ENCODE results near the gene ACOXL. TPM values are rescaled to one million over a fixed set of nuclear protein-coding genes. Genes with fewer than 3 reads are reported as not detected.
"Not testable (repeated sequence)": the region's sequence is repeated elsewhere in the genome, so short reads cannot be mapped to it uniquely, and the experiment has no call there.

Gene ACOXL
- total and polyA plus RNA-seq, 9 donors = 0.08 to 0.56 (median 0.19) TPM

DNA sequence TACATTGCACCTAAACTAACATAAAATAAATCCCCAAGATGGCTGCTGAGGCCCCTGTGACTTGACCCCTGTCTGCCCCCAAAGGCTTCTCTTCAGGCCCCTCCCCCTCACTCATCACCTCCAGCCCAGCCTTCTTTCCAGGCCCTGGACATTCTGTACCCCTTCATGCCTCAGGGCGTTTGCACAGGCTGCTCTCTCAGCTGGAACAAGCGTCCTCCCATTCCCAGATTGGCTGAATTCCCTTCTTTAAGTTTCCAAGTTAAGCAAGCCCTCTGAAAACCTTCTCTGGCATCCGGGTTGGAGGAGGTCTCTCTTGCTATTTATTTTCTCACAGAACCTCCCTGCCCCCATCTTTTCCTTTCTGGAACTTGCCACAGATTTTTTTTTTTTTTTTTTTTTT lies 223.2 kb downstream of the ACOXL start:
- Histone ChIP-seq H3K27ac (ENCODE audit: low read length) (no peak overlapping the region), H3K27me3 (ENCODE audit: control insufficient read depth, insufficient read depth, low read length) (no peaks in the 10 kb centered on the region), H3K4me1 (ENCODE audit: control insufficient read depth, insufficient read depth, low read length) (no peaks in the 10 kb centered on the region), H3K36me3 (ENCODE audit: control insufficient read depth, insufficient read depth, low read length) (no peaks in the 10 kb centered on the region), H3K4me3 (ENCODE audit: low read length) (no peak overlapping the region), H3K9me3 (replicated peaks; ENCODE audit: control insufficient read depth, low read depth, low read length) (no peaks in the 10 kb centered on the region)
- 40% methylated on average over 1 of the region's 3 CpGs for WGBS (ENCODE audit: insufficient coverage)
- DNase-seq = no peak

DNA sequence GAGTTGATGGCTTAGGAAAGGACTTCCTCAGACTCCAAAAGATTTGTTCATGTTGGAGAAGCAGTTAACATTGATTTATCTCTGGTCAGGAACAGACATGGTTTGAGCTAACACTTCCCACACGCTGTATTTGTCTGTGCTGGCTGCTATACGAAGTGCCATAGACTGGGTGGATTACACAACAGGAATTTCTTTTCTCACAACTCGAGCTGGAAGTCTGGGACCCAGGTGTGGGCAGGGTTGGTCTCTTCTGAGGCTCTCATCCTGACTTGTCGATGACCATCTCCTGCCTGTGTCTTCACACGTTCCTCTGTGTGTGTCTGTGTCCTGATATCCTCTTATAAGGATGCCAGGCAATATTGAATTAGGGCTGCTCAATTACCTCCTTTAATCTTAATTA lies 224.9 kb downstream of the ACOXL start:
- H3K9me3 ChIP-seq (replicated peaks; ENCODE audit: control insufficient read depth, low read depth, low read length) = no peaks in the 10 kb centered on the region
- no peaks in the 10 kb centered on the region for H3K4me1 ChIP-seq (ENCODE audit: control insufficient read depth, insufficient read depth, low read length)
- no peak overlapping the region for H3K27ac ChIP-seq (ENCODE audit: low read length)
- no CpG with 5 or more reads among the region's 5 CpGs for WGBS (ENCODE audit: insufficient coverage)
- no peaks in the 10 kb centered on the region for H3K27me3 ChIP-seq (ENCODE audit: control insufficient read depth, insufficient read depth, low read length)
- no peak overlapping the region for H3K4me3 ChIP-seq (ENCODE audit: low read length)
- no peak for DNase-seq
- no peaks in the 10 kb centered on the region for H3K36me3 ChIP-seq (ENCODE audit: control insufficient read depth, insufficient read depth, low read length)

DNA sequence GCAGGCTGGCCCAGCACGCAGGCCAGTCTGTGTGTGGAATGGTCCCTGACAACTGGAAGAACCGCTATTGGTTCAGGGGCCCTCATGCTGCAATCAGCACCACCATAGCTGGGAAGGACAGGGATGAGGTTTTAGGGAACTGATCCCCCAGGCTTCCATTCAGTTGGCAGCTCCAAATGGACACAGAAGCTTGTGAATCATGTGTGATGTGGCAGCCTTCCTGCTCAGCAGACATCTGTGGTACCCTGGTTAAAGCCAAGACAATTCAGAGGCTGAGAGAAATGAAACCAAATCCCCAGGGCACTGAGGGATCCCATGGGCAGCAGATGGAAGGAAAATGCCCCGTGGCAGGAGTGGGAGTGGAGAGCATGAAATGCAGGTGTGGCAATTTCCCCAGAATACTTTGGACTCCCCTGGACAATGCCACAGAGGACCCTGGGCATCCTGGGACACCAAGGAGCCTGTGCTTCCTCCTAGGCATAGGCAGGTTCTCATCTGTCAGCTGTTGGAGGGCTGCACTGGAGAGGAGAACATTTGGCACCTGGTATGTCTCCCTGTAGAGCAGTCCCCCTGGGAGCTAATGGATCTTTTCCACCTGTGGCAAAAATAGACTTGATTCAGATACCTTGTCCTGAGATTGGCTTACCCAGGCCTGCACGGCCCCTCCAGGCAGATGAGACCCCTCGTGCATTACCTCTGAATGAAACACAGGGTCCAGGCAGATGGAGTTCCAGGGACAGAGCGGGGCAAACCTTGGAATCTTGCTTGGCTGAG lies 226.2 kb downstream of the ACOXL start:
- 86% methylated on average over 6 of the region's 6 CpGs for WGBS (ENCODE audit: insufficient coverage)
- Histone ChIP-seq H3K9me3 (replicated peaks; ENCODE audit: control insufficient read depth, low read depth, low read length) (no peaks in the 10 kb centered on the region), H3K4me3 (ENCODE audit: low read length) (no peak overlapping the region), H3K27ac (ENCODE audit: low read length) (no peak overlapping the region), H3K4me1 (ENCODE audit: control insufficient read depth, insufficient read depth, low read length) (no peaks in the 10 kb centered on the region), H3K36me3 (ENCODE audit: control insufficient read depth, insufficient read depth, low read length) (no peaks in the 10 kb centered on the region), H3K27me3 (ENCODE audit: control insufficient read depth, insufficient read depth, low read length) (no peaks in the 10 kb centered on the region)
- DNase-seq = no peak

DNA sequence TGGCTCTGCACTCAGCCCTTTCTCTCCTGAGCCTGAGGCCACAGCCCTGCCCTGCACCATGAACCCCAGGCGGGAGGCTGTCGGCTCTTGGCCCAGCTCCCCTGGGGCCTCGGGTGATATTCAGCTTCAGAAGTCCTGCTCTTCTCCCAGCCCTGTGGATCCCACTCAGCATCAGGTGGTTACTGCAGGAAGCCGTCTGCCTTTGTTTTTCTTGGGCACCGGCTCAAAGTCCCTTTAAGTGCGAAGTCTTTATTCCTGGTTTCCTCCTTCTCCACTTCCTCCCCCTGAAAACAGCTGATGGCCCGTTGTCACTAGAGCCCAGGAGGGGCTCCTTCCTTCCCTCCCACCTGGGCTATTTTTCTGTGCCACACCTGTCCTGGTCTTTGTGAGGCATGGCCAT lies 226.8 kb downstream of the ACOXL start:
- Histone ChIP-seq H3K27me3 (ENCODE audit: control insufficient read depth, insufficient read depth, low read length) (no peaks in the 10 kb centered on the region), H3K27ac (ENCODE audit: low read length) (no peak overlapping the region), H3K9me3 (replicated peaks; ENCODE audit: control insufficient read depth, low read depth, low read length) (no peaks in the 10 kb centered on the region), H3K4me3 (ENCODE audit: low read length) (no peak overlapping the region), H3K4me1 (ENCODE audit: control insufficient read depth, insufficient read depth, low read length) (no peaks in the 10 kb centered on the region), H3K36me3 (ENCODE audit: control insufficient read depth, insufficient read depth, low read length) (no peaks in the 10 kb centered on the region)
- 79% methylated on average over 7 of the region's 7 CpGs for WGBS (ENCODE audit: insufficient coverage)
- no peak for DNase-seq

DNA sequence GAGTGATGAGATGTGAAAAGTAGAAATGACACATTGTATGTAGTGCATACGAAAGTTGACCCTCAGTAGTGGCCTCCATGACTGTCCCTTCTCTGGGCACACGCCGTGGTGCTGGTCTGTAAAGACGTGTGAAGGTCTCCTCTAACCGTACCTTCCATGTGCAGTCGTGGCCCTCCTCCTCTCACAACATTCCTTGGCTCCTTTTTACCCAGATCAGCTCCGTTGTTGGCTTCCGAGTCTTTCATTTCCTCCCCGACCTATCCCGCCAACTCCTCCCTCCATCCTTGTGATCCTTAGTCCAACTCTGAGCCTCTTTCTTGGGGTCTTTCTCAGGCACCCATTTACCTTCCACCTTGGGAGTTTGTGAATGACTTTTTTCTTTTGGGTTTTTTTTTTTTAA lies 227.9 kb downstream of the ACOXL start:
- Histone ChIP-seq H3K27me3 (ENCODE audit: control insufficient read depth, insufficient read depth, low read length) (no peaks in the 10 kb centered on the region), H3K4me3 (ENCODE audit: low read length) (no peak overlapping the region), H3K4me1 (ENCODE audit: control insufficient read depth, insufficient read depth, low read length) (no peaks in the 10 kb centered on the region), H3K27ac (ENCODE audit: low read length) (no peak overlapping the region), H3K36me3 (ENCODE audit: control insufficient read depth, insufficient read depth, low read length) (no peaks in the 10 kb centered on the region), H3K9me3 (replicated peaks; ENCODE audit: control insufficient read depth, low read depth, low read length) (no peaks in the 10 kb centered on the region)
- 66% methylated on average over 6 of the region's 10 CpGs for WGBS (ENCODE audit: insufficient coverage)
- no peak for DNase-seq

DNA sequence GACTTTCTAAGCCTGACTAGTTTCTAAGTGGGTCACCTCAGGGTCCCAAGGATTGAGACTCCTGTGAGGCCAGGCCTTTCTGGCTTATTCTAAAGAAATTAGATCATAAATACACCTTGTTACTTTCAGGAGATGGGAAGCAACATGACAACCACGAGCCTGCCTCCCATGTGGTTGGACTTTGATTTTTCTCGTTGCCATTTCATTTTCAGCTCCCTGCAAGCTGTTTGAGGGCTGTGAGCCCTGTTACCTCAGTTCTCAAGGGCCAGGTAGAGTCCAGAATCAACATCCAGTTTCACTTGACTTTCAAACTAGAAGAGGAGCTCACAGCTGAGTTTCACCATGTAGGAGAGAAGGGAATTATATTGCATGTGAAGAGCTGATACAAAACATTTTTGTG lies 228.6 kb downstream of the ACOXL start:
- no peaks in the 10 kb centered on the region for H3K27me3 ChIP-seq (ENCODE audit: control insufficient read depth, insufficient read depth, low read length)

DNA sequence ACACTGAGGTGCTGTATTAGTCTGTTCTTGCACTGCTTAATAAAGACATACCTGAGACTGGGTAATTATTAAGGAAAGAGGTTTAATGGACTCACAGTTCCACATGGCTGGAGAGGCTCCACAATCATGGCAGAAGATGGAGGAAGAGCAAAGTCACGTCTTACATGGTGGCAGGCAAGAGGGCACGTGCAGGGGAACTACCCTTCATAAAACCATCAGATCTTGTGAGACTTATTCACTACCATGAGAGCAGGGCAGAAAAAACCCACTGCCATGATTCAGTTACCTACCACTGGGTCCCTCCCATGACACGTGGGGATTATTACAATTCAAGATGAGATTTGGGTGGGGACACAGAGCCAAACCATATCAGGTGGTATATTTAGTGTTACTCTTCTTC lies 229.3 kb downstream of the ACOXL start:
- H3K27me3 ChIP-seq (ENCODE audit: control insufficient read depth, insufficient read depth, low read length); H3K4me3 ChIP-seq (ENCODE audit: low read length); H3K27ac ChIP-seq (ENCODE audit: low read length); DNase-seq; H3K4me1 ChIP-seq (ENCODE audit: control insufficient read depth, insufficient read depth, low read length); H3K9me3 ChIP-seq (replicated peaks; ENCODE audit: control insufficient read depth, low read depth, low read length); H3K36me3 ChIP-seq (ENCODE audit: control insufficient read depth, insufficient read depth, low read length): not testable (repeated sequence)
- WGBS (ENCODE audit: insufficient coverage) = no CpG with 5 or more reads among the region's 3 CpGs

More for the DNA sequence above, 228.6 kb downstream of the ACOXL start:
- Histone ChIP-seq H3K4me3 (ENCODE audit: low read length) (no peak overlapping the region), H3K27ac (ENCODE audit: low read length) (no peak overlapping the region), H3K9me3 (replicated peaks; ENCODE audit: control insufficient read depth, low read depth, low read length) (no peaks in the 10 kb centered on the region), H3K36me3 (ENCODE audit: control insufficient read depth, insufficient read depth, low read length) (no peaks in the 10 kb centered on the region), H3K4me1 (ENCODE audit: control insufficient read depth, insufficient read depth, low read length) (no peaks in the 10 kb centered on the region)
- 69% methylated on average over 2 of the region's 2 CpGs for WGBS (ENCODE audit: insufficient coverage)
- DNase-seq = no peak

DNA sequence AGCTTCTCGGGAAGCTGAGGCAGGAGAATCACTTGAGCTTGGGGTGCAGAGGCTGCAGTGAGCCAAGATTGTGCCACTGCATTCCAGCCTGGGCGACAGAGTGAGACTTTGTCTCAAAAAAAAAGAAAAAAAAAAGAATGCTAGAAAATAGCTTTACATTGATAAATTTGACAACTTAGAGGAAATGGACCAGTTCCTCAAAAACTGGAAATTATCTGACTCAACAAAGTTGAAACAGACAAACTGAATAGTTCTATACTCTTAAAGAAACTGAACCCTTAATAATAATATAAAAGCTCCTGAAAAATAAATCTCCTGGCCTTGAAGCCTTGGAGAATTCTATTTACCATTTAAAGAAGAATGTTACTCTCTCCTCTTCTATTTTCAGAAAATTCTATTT lies 237.3 kb downstream of the ACOXL start:
- WGBS (ENCODE audit: insufficient coverage) = 80% methylated on average over 1 of the region's 2 CpGs

DNA sequence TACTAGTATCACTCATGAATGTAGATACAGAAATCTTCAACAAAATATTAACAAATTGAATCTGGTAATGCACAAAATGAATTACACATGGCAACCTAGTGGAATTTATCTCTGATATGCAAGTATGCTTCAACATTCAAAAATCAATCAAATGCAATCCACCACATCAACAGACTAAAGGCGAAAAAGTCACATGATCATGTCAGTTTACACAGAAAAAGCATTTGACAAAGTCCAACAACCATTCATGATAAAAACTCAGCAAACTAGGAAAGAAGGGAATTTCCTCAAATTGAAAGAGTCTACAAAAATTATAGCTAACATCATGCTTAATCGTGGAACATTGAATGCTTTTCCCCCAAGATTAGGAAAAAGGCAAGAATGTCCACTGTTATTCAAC lies 237.8 kb downstream of the ACOXL start:
- H3K4me3 ChIP-seq (ENCODE audit: low read length) = no peak overlapping the region
- no CpG with 5 or more reads among the region's 2 CpGs for WGBS (ENCODE audit: insufficient coverage)
- no peaks in the 10 kb centered on the region for H3K36me3 ChIP-seq (ENCODE audit: control insufficient read depth, insufficient read depth, low read length)
- H3K9me3 ChIP-seq (replicated peaks; ENCODE audit: control insufficient read depth, low read depth, low read length) = no peaks in the 10 kb centered on the region
- DNase-seq = no peak
- H3K27me3 ChIP-seq (ENCODE audit: control insufficient read depth, insufficient read depth, low read length) = no peaks in the 10 kb centered on the region
- no peaks in the 10 kb centered on the region for H3K4me1 ChIP-seq (ENCODE audit: control insufficient read depth, insufficient read depth, low read length)
- no peak overlapping the region for H3K27ac ChIP-seq (ENCODE audit: low read length)

More for the DNA sequence above, 237.3 kb downstream of the ACOXL start:
- Histone ChIP-seq H3K27ac (ENCODE audit: low read length) (no peak overlapping the region), H3K36me3 (ENCODE audit: control insufficient read depth, insufficient read depth, low read length) (no peaks in the 10 kb centered on the region), H3K9me3 (replicated peaks; ENCODE audit: control insufficient read depth, low read depth, low read length) (no peaks in the 10 kb centered on the region), H3K4me1 (ENCODE audit: control insufficient read depth, insufficient read depth, low read length) (no peaks in the 10 kb centered on the region), H3K4me3 (ENCODE audit: low read length) (no peak overlapping the region), H3K27me3 (ENCODE audit: control insufficient read depth, insufficient read depth, low read length) (no peaks in the 10 kb centered on the region)
- no peak for DNase-seq

DNA sequence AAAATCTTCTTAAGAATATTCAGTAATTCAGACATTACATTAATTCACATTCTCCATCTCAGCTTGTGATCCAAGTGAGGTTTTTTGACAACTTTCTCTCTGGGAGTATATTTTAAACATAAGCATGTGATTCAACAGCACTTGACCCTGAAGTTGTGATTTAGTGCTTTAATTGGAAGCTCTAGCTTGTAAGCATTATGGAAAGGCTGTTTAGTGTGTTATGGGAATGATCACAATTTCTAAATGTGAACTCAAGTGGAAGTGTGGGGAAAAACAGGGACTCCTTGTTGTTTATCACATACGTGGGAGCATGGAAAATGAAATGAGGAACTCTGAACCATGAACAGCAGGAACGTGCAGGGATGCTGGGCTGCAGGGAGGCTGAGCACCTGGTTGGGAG lies 239.4 kb downstream of the ACOXL start:
- Histone ChIP-seq H3K4me1 (ENCODE audit: control insufficient read depth, insufficient read depth, low read length) (no peaks in the 10 kb centered on the region), H3K4me3 (ENCODE audit: low read length) (no peak overlapping the region), H3K27me3 (ENCODE audit: control insufficient read depth, insufficient read depth, low read length) (no peaks in the 10 kb centered on the region), H3K27ac (ENCODE audit: low read length) (no peak overlapping the region), H3K9me3 (replicated peaks; ENCODE audit: control insufficient read depth, low read depth, low read length) (no peaks in the 10 kb centered on the region), H3K36me3 (ENCODE audit: control insufficient read depth, insufficient read depth, low read length) (no peaks in the 10 kb centered on the region)
- DNase-seq = no peak
- 72% methylated on average over 2 of the region's 2 CpGs for whole genome bisulfite sequencing (ENCODE audit: insufficient coverage)

DNA sequence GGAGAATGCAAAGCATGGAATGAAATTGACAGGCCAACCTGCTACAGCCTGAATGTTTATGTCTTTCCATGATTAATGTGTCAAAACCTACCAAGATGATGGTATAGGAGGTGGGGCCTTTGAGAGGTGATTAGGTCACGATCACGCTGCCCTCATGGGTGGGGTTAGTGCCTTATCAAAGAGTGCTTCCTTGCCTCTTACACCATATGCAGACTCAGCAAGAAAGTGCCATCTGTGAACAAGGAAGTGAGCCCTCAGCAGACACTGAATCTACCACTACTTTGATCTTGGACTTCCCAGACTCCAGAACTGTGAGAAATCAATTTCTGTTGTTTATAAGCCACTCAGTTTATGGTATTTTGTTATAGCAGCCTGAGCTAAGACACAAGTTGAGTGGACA lies 240.9 kb downstream of the ACOXL start:
- Histone ChIP-seq H3K36me3 (ENCODE audit: control insufficient read depth, insufficient read depth, low read length) (no peaks in the 10 kb centered on the region), H3K4me1 (ENCODE audit: control insufficient read depth, insufficient read depth, low read length) (no peaks in the 10 kb centered on the region), H3K27me3 (ENCODE audit: control insufficient read depth, insufficient read depth, low read length) (no peaks in the 10 kb centered on the region), H3K9me3 (replicated peaks; ENCODE audit: control insufficient read depth, low read depth, low read length) (no peaks in the 10 kb centered on the region), H3K27ac (ENCODE audit: low read length) (no peak overlapping the region), H3K4me3 (ENCODE audit: low read length) (no peak overlapping the region)
- DNase-seq = no peak
- no CpG with 5 or more reads among the region's 2 CpGs for WGBS (ENCODE audit: insufficient coverage)

Data from muscle of leg (tissue), 11 donors.